C4-2B (cell line): ENCODE results near the gene PGRMC1.

Experiments
- ZFX ChIP-seq: fragments of 450-650 bp; IDR thresholded peaks from 2 replicates; pipeline ENCODE4 v1.6.1; 2017
- TF ChIP-seq, protein P1 (sequence below): fragments of 450-650 bp; conservative IDR thresholded peaks from 2 replicates; pipeline ENCODE4 v1.5.1; 2017; ENCODE audit warnings: mild to moderate bottlenecking

- TF ChIP-seq, protein P1, sequence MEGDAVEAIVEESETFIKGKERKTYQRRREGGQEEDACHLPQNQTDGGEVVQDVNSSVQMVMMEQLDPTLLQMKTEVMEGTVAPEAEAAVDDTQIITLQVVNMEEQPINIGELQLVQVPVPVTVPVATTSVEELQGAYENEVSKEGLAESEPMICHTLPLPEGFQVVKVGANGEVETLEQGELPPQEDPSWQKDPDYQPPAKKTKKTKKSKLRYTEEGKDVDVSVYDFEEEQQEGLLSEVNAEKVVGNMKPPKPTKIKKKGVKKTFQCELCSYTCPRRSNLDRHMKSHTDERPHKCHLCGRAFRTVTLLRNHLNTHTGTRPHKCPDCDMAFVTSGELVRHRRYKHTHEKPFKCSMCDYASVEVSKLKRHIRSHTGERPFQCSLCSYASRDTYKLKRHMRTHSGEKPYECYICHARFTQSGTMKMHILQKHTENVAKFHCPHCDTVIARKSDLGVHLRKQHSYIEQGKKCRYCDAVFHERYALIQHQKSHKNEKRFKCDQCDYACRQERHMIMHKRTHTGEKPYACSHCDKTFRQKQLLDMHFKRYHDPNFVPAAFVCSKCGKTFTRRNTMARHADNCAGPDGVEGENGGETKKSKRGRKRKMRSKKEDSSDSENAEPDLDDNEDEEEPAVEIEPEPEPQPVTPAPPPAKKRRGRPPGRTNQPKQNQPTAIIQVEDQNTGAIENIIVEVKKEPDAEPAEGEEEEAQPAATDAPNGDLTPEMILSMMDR = no peak
- TF ChIP-seq ZFX = no peak
Observed at GRCh38 chrX:119251386-119251785, 15.3 kb downstream of the PGRMC1 start.
